Hepatocyte (in vitro differentiated cells): ENCODE measurements around the gene EMSY.

Experiments
- EZH2 ChIP-seq: fragments of 200-600 bp; sonication (generic); IDR thresholded peaks from 2 replicates; pipeline ENCODE4 v1.6.1; 2016; ENCODE audit warnings: antibody characterized with exemption, mild to moderate bottlenecking, borderline replicate concordance
- EZH2phosphoT487 ChIP-seq: fragments of 200-600 bp; sonication (generic); IDR thresholded peaks from one replicate; pipeline ENCODE4 v1.6.1; 2018; ENCODE audit warnings: antibody characterized with exemption, mild to moderate bottlenecking, low read depth, moderate library complexity; ENCODE audit not compliant: unreplicated experiment, severe bottlenecking
- TF ChIP-seq, protein P1 (sequence below): fragments of 200-600 bp; sonication (generic); IDR thresholded peaks from 2 replicates; pipeline ENCODE4 v1.5.1; 2016; ENCODE audit warnings: antibody characterized with exemption, mild to moderate bottlenecking; ENCODE audit not compliant: poor library complexity

GRCh38 chr11:76408171-76408965 lies 36.5 kb upstream of the EMSY start:
- TF ChIP-seq, protein P1, sequence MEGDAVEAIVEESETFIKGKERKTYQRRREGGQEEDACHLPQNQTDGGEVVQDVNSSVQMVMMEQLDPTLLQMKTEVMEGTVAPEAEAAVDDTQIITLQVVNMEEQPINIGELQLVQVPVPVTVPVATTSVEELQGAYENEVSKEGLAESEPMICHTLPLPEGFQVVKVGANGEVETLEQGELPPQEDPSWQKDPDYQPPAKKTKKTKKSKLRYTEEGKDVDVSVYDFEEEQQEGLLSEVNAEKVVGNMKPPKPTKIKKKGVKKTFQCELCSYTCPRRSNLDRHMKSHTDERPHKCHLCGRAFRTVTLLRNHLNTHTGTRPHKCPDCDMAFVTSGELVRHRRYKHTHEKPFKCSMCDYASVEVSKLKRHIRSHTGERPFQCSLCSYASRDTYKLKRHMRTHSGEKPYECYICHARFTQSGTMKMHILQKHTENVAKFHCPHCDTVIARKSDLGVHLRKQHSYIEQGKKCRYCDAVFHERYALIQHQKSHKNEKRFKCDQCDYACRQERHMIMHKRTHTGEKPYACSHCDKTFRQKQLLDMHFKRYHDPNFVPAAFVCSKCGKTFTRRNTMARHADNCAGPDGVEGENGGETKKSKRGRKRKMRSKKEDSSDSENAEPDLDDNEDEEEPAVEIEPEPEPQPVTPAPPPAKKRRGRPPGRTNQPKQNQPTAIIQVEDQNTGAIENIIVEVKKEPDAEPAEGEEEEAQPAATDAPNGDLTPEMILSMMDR = no peak
- TF ChIP-seq EZH2 (no peak), EZH2phosphoT487 (no peak)
